ENCODE data around the gene EFHC2. TPM values are rescaled to one million over a fixed set of nuclear protein-coding genes. Genes with fewer than 3 reads are reported as not detected.

EFHC2 gene, protein sequence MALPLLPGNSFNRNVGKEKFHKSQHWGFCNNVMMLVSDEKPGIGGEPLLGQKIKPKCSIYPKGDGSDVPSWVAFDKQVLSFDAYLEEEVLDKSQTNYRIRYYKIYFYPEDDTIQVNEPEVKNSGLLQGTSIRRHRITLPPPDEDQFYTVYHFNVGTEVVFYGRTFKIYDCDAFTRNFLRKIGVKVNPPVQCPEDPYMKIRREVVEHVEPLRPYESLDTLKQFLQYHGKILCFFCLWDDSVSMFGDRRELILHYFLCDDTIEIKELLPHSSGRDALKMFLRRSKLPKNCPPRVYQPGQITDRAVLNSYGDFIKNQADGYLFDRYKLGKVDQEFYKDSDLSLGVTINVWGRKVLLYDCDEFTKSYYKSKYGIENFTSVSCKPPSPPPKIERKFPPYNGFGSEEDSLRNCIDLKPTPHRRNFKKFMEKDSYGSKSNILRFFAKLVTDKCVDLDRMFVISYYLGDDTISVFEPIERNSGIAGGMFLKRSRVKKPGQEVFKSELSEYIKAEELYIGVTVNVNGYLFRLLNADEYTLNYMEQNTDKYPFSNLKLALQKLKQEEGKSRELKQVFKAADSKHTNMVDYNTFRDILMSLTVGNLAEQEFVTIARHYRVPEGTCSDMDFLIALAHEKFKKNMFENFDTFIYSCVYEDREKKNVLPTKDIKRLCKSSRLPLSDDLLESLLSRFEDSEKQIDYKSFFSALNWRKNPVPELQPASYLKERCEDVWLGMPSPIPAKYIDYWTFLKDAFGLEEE
- total RNA-seq, result under 1 TPM in 1 of 2 experiments, not detected in 1; 0.06 TPM

- POLR2A ChIA-PET, result no interaction called here
- CTCF ChIA-PET, result no interaction called here
These were observed at the start of gene EFHC2 for GRCh38 chrX:44343412-44344141. EFHC2 (minus strand) TSS chrX:44343672; CDS start chrX:44343588, 84 bp downstream.

DNA sequence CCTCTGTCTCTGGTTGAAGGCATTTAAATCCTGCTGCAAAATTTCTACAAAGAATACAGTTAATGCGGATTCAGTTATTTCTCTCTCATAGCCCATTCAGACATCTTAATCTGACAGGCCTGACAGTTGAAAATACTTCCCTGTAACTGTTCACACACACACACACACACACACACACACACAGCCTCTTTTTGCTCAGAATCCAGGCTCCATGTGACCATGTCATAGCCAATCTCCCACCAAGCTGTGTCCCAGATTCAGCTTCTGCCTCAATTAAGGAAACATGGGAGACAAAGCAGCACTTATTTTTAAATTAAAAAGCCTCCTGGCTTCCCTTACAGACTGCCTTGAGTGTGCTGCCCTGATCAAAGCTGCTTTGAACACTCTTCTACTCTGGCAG, 49.3 kb upstream of the EFHC2 start:
- CTCF ChIA-PET, result no interaction called here
- POLR2A ChIA-PET, result no interaction called here

- POLR2A ChIA-PET, result no interaction called here
- CTCF ChIA-PET, result no interaction called here
These were observed 41.3 kb upstream of the EFHC2 start for GRCh38 chrX:44384688-44385338.

DNA sequence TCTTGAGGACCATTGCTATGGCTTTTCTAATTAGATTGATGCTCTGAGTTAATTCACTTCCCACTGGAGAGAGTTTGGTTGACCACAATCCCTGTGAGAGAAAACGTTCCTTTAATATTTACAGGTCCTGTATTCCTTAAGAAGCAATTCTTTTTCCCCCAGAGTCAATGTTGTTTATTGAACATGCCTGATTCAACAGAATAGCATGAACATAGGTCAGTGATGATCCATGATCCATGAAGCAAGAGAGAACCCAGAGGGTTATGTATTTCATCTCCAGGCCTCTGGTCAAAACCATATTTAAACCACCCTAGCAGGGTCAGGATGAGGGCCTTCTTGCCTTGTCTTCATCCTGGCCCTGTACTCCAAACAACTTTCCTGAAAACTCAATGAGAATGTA, 39.4 kb upstream of the EFHC2 start:
- CTCF ChIA-PET, result no interaction called here
- POLR2A ChIA-PET, result no interaction called here

DNA sequence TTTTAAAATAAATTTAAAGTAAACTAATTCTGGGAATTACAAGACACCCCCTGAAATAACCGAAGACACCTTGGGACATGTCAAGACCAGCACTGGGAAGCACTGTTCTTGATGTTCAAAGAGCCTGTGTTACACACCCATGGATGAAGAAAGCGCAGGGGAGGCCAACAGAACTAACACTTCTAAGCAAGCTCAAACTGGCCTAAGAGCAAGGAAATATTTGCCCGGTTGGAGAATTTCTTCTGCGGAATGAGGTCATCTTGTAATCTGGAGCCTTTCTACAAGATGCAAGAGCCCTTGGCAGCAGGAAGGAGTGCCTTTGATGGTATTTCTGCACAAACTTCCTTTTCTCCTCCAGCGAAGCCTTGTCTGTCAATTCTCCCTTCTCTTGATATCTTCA, 9.3 kb upstream of the EFHC2 start:
- ChIA-PET POLR2A (no interaction called here), CTCF (no interaction called here)

- ChIA-PET CTCF (interaction anchor here (0.6 kb wide), 1 partner anchor 792 kb away, joined by 4 read pairs; no protein-coding TSS in a partner anchor), POLR2A (no interaction called here)
These were observed 6.1 kb upstream of the EFHC2 start for GRCh38 chrX:44349561-44349960.

DNA sequence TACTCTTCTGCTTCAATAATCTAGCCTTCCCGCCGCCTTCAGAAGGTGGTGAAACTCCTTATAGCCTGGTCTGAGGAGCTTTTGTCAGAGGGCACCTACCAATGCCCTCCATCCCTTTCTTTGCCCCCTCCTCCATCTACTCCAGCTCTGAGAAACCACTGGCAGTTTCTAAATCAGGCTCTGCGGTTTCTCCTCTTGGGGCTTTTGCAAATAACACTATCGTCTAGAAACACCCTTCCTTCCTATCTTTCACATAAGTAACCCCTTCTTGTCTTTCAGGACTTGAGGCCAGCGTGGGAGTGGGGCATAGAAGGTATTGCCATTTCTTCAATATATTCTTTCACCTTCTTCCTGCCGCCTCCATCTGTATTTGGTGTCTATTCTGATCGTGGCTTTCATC, 1.2 kb upstream of the EFHC2 start:
- ChIA-PET CTCF (no interaction called here), POLR2A (no interaction called here)

DNA sequence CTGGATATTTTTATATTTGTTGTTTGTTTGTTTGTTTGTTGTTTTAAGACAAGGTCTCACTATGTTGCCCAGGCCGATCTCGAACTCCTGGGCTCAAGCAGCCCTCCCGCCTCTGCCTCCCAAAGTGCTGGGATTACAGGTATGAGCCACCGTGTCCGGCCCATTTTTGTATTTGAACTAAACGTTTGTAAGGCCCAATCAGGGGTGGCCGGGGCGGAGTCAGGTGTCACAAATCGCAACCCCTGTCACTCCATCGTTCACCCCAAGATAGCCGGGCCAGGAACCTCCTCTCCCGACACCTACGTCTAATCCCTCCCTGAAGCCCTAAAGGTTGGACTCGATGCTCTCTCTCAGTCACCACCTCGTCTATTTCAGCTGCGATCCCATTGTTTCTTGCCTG, 722 bp upstream of the EFHC2 start:
- POLR2A ChIA-PET, result no interaction called here
- CTCF ChIA-PET, result no interaction called here

DNA sequence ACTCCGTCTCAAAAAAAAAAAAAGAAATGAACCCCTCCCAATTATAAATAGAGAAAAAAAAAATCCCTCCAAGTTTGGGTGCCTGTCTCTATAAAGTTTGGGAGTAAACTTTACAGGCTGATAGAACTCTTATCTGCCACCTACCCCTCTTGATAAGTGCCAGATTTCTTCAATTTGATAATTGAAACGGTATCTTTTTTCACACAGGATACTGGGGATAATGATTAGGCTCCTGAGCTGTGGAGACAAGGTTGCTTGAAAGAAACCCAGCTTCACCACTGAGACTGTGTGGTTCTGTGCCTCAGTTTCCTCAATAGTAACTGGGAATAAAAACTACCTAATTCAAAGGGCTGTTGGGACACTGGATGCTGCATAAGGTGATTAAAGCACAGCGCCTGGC, 606 bp downstream of the EFHC2 start:
- POLR2A ChIA-PET, result no interaction called here
- CTCF ChIA-PET, result no interaction called here

GRCh38 chrX:44338361-44338760, 5.1 kb downstream of the EFHC2 start:
- CTCF ChIA-PET, result no interaction called here

DNA sequence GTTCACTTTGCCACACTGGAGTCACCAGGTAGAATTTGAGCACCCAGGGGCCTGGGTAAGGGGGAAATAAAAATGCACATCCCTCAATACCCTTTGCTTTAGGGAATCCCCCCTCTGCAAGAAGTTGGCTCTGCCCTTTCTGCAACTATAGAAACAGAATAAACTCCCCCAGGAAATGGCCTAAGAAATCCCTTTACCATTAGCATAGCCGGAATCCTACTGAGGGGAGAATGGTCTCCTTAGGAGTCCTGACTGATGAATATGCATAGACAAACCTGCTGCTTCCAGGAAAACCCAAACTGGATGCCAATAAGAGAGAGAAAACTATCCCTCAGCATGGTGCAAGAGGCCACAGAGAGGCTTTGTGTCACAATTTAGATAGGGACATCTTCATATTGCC, 11.0 kb downstream of the EFHC2 start:
- ChIA-PET CTCF (no interaction called here), POLR2A (no interaction called here)

More at GRCh38 chrX:44338361-44338760, 5.1 kb downstream of the EFHC2 start:
- POLR2A ChIA-PET, result no interaction called here

DNA sequence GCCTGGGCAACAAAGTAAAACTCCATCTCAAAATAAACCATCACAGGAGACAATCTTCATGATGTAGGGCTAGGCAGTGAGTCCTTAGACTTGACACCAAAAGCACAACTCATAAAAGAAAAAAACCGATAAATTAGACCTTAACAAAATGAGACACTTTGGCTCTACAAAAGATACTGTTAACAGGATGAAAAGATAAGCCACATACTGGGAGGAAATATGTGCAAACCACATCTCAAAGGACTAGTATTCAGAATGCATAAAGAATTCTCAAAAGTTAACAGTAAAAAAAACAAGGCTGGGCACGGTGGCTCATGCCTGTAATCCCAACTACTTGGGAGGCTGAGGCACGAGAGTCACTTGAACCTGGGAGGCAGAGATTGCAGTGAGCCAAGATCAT, 13.2 kb downstream of the EFHC2 start:
- ChIA-PET CTCF (no interaction called here), POLR2A (no interaction called here)

- POLR2A ChIA-PET, result no interaction called here
- CTCF ChIA-PET, result no interaction called here
These were observed 23.9 kb downstream of the EFHC2 start for GRCh38 chrX:44319550-44319949.

- POLR2A ChIA-PET, result no interaction called here
- CTCF ChIA-PET, result no interaction called here
These were observed 26.3 kb downstream of the EFHC2 start for GRCh38 chrX:44317181-44317580.

DNA sequence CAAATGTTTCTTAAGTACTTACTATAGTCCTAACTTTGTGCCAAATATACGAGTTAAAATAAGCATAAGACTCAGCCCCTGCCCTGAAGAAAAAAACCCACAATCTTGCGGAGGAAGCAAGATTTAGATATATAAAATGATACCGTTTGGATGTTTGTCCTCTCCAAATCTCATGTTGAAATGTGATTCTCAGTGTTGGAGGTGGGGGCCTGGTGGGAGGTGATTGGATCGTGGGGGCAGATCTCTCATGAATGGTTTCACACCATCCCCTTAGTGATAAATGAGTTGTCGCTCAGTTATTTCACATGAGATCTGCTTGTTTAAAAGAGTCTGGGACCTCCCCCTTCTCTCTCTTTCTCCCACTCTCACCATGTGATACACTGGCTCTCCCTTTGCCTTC, 28.7 kb downstream of the EFHC2 start:
- CTCF ChIA-PET, result no interaction called here

DNA sequence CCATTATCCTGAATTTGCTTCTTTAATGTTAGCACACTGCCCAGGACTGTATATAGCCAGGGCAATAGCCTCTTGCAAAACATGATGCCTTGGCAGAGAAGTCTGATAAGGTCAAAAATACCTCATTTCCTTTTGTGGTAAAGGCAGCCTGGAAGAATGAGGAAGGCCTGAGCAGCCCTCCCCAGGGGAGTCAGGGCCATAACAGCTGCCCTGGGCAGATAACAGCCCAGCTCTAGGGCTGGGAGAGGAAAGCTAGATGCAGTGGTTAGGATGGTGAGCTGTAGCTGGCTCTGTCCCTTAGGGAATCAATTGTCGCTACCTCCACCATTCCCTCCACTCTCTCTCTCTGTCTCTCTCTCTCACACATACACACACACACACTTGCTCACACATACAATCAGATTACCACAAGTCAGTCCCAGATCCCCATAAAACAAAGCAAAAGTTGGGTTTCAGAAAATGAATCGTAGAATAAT, 29.2 kb downstream of the EFHC2 start:
- ChIA-PET CTCF (no interaction called here), POLR2A (no interaction called here)

More for the DNA sequence above, 28.7 kb downstream of the EFHC2 start:
- POLR2A ChIA-PET, result no interaction called here

DNA sequence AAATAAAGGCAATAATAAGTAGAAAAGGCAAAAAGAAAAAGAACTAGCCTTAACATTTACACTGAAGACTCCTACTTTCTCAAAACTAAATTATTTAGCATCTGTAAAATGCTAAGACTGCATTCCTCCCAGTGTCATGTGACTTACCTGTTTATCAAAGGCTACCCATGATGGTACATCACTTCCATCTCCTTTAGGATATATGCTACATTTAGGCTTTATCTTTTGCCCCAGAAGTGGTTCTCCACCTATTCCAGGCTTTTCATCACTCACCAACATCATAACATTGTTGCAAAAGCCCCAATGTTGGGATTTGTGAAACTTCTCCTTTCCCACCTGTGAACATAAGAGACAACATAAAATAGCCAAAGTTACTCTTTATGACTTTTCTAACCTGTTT, 31.1 kb downstream of the EFHC2 start:
- ChIA-PET POLR2A (no interaction called here), CTCF (interaction anchor here (0.6 kb wide), 1 partner anchor 84 kb away, joined by 4 read pairs; no protein-coding TSS in a partner anchor)

DNA sequence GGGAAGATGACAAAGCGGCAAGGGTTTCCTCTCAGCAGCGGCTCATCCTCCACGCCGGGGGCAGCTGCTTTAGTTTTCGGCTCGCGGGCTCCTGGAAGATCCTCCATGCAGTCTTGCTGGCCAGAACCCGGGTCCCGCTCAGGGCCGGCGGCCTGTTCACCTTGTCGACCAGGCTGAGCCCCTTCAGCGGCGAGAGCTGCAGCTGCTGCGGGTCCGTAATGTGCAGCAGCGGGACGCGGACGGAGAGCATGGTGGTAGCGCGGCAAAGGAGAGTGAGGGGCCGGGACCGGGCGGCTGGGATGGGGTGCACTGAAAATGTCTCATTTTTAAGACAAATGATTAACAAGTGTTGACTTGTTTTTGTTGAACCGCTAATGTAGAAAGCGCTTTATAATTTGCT, 33.2 kb downstream of the EFHC2 start:
- CTCF ChIA-PET, result no interaction called here
- POLR2A ChIA-PET, result no interaction called here

GRCh38 chrX:44308869-44309268, 34.6 kb downstream of the EFHC2 start:
- ChIA-PET CTCF (no interaction called here), POLR2A (no interaction called here)

DNA sequence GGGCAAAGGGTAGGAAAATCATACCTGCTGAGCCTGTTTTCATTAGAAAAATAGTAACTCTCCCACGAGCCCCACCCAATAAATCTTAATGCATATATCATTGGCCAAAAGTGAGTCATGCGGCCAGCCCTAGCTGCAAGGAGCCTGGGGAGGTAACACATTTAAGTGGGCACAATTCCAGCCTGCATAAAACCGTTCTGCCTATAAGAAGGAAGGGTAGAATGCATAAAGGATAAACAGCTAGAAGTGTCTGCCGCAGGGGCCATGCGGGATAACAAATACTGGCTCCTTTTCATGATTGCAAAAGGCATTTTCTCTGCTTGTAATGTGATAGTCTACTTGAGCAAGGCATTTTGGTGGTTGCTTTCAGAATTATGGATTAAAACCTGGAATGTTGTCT, 37.1 kb downstream of the EFHC2 start:
- ChIA-PET POLR2A (no interaction called here), CTCF (no interaction called here)
